H1 (cell line): ENCODE results near the gene SRPRB. TPM values are rescaled to one million over a fixed set of nuclear protein-coding genes. Genes with fewer than 3 reads are reported as not detected.

Experiments
- ATF2 ChIP-seq: IDR thresholded peaks from 2 replicates; pipeline ENCODE4 v1.6.1; 2012; ENCODE audit warnings: low read length, inconsistent platforms
- CTCF ChIP-seq, 3 experiments: IDR thresholded peaks; 1 replicate in 2 of 3; 2 replicates in 1 of 3; pipeline versions ENCODE4 v1.5.1 to v1.6.1; 2011; ENCODE audit warnings: low read length in 3 of 3, mild to moderate bottlenecking in 3 of 3, inconsistent platforms in 2 of 3, low read depth in 1 of 3, moderate library complexity in 1 of 3; ENCODE audit not compliant: insufficient read depth in 1 of 3; ENCODE audit errors: control extremely low read depth in 1 of 3
- POLR2AphosphoS5 ChIP-seq: IDR thresholded peaks from 2 replicates; pipeline ENCODE4 v1.6.1; 2011; ENCODE audit warnings: low read depth, low read length
- RAD21 ChIP-seq, 2 experiments: IDR thresholded peaks in 1 of 2; conservative IDR thresholded peaks in 1 of 2; 2 replicates each; pipeline ENCODE4 v1.6.1; 2011; ENCODE audit warnings: low read depth in 2 of 2, low read length in 2 of 2, improper control_type of control experiment in 1 of 2, inconsistent platforms in 1 of 2, mild to moderate bottlenecking in 1 of 2, moderate library complexity in 1 of 2
- polyA plus RNA-seq, 7 experiments: library from polyadenylated mRNA; depleted of rRNA in 3 of 7; stranded (reverse) in 5 of 7; unstranded in 2 of 7; fragments of >200 nt in 5 of 7; fragments of 200-250 nt in 2 of 7; gene quantifications; 1 replicate in 5 of 7; 2 replicates in 1 of 7; 4 replicates in 1 of 7; pipeline versions ENCODE4 v1.2.1 to v1.2.3, GENCODE V29; 2011 to 2013; ENCODE audit warnings: missing spikeins in 2 of 7, mixed read lengths in 2 of 7
- total RNA-seq: library from RNA; stranded (reverse); fragmentation: NEBNext Ultra II Directional; extraction: Animal tissue kit (Norgen Biotek cat#: 25700); gene quantifications from 2 replicates; pipeline ENCODE4 v1.2.1, GENCODE V29; 2021

The SRPRB gene
- total and polyA plus RNA-seq, 2 of the 8 experiments (the other 6 are each of a cell fraction or from before 2014, with no cell fraction given): 15.9 to 49.8 TPM

- peak in 2 of 3 experiments; percentile 35 to 58; a peak in 2 of 4 replicates for TF ChIP-seq CTCF (IDR thresholded peaks at IDR 0.05; ENCODE audit: control extremely low read depth in 1 of 3, insufficient read depth in 1 of 3, low read depth in 1 of 3, low read length in 3 of 3)
- peak; percentile 60; the same call in 1 of the 2 replicates for TF ChIP-seq ATF2
- 0 out of 2 replicates have a peak, but pooled peaks have one; percentile 15 for TF ChIP-seq POLR2AphosphoS5
- peak; percentile 32 to 49; a peak in 3 of 4 replicates for TF ChIP-seq RAD21 (IDR thresholded peaks at IDR 0.05 in 1 of 2, conservative IDR thresholded peaks at IDR 0.05 in 1 of 2; ENCODE audit: low read depth in 2 of 2, low read length in 2 of 2)
These were observed 16.4 kb downstream of the SRPRB start (continued) for GRCh38 chr3:133821767-133822638.
